Spinal cord (tissue), 10 donors: ENCODE results near the gene POU4F2. TPM values are rescaled to one million over a fixed set of nuclear protein-coding genes. Genes with fewer than 3 reads are reported as not detected.

Experiments
- DNase-seq, 6 donors: peaks; one replicate each; pipeline versions ENCODE4 v3.0.0 to v3.0.0-alpha.2; 2013 to 2015; ENCODE audit warnings: low spot score in 6 of 6, low read depth in 4 of 6
- H3K27ac ChIP-seq: one replicate; pipeline ENCODE4 v1.5.1; 2013; ENCODE audit warnings: low read depth, low read length, control low read depth
- H3K27me3 ChIP-seq: one replicate; pipeline ENCODE4 v1.6.1; 2013; ENCODE audit warnings: low read length; ENCODE audit not compliant: control insufficient read depth, insufficient read depth
- H3K36me3 ChIP-seq: one replicate; pipeline ENCODE4 v1.6.1; 2013; ENCODE audit warnings: low read length; ENCODE audit not compliant: control insufficient read depth, insufficient read depth
- H3K4me1 ChIP-seq: one replicate; pipeline ENCODE4 v1.6.1; 2013; ENCODE audit warnings: low read length; ENCODE audit not compliant: control insufficient read depth, insufficient read depth
- H3K4me3 ChIP-seq: one replicate; pipeline ENCODE4 v1.5.1; 2013; ENCODE audit warnings: low read depth, low read length, control low read depth
- H3K9me3 ChIP-seq: one replicate; pipeline ENCODE4 v1.6.1; 2013; ENCODE audit warnings: low read length; ENCODE audit not compliant: control insufficient read depth, insufficient read depth
- WGBS: methylation state at CpG from one replicate; pipeline ENCODE4 v1.1.5; 2013; ENCODE audit warnings: missing lambda C conversion rate; ENCODE audit not compliant: insufficient coverage; 5-methylcytosine and 5-hydroxymethylcytosine counted together
- long read RNA-seq, 4 donors: transcript quantifications; one replicate each; lab custom pipeline, GENCODE V29; 2026
- polyA plus RNA-seq, 2 donors: library from polyadenylated mRNA; unstranded; fragments of 120-200 nt; gene quantifications; one replicate each; pipeline ENCODE4 v1.2.1, GENCODE V29; 2013; ENCODE audit not compliant: insufficient read length in 2 of 2
- total RNA-seq, 2 donors: library from RNA; depleted of rRNA in 1 of 2; stranded (reverse); fragments of 120-200 nt in 1 of 2; fragments of >200 nt in 1 of 2; gene quantifications; one replicate each; pipeline versions ENCODE4 v1.2.3 to v1.2.4, GENCODE V29; 2013 to 2014
- donor health status: healthy.

Gene POU4F2, protein sequence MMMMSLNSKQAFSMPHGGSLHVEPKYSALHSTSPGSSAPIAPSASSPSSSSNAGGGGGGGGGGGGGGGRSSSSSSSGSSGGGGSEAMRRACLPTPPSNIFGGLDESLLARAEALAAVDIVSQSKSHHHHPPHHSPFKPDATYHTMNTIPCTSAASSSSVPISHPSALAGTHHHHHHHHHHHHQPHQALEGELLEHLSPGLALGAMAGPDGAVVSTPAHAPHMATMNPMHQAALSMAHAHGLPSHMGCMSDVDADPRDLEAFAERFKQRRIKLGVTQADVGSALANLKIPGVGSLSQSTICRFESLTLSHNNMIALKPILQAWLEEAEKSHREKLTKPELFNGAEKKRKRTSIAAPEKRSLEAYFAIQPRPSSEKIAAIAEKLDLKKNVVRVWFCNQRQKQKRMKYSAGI
- total RNA-seq = 1 to 10 TPM in 1 of 2 donors, under 1 TPM in 1; 0.72 to 2.5 TPM
- 1 to 10 TPM; 1.4 to 2.1 TPM for polyA plus RNA-seq
- long read RNA-seq, donor 1 = 0 reads
- long read RNA-seq, donor 2 = 0 reads
- long read RNA-seq, donor 3 = 0 reads
- long read RNA-seq, donor 4 = 0 reads

DNA sequence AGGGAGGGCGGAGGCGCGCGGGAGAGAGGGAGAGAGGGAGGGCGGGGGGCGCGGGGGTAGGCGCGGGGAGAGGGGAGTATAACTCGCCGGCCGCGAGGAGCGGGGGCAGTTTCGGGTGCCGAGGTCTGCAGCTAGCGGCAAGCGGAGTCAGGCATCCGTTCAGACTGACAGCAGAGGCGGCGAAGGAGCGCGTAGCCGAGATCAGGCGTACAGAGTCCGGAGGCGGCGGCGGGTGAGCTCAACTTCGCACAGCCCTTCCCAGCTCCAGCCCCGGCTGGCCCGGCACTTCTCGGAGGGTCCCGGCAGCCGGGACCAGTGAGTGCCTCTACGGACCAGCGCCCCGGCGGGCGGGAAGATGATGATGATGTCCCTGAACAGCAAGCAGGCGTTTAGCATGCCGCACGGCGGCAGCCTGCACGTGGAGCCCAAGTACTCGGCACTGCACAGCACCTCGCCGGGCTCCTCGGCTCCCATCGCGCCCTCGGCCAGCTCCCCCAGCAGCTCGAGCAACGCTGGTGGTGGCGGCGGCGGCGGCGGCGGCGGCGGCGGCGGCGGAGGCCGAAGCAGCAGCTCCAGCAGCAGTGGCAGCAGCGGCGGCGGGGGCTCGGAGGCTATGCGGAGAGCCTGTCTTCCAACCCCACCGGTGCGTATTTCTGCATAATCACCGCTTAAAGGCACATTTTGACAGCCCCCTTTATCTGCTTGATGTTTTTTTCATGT, at the start of gene POU4F2:
POU4F2 (plus strand) TSS at position 108 of the 720 bp plus-strand sequence; CDS start at position 356, 248 bp downstream.
- peak within 1 kb of the TSS; percentile 37 for H3K4me3 ChIP-seq
- under 1% methylated on average over 65 of the region's 74 CpGs for WGBS

DNA sequence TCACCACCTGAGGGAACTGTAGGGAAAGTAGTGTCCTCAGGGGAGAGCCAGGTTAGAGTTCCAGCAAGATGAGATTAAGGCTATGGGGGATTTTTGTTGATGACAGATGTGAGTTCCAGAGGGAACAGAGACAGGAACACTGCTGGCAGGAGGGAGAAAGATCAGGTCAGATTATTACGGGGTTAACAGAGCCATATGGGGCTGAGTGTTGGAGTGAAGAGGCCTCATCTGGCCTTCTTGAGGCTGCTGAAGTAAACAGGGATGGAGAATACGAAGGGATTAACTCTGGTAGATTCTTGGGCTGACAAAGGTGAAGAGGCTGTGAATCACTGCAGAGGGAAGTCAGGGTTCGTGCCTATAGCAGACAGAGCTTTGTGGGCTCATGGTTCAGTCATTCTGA, 47.9 kb upstream of the POU4F2 start:
- no peaks in the 10 kb centered on the region for H3K4me1 ChIP-seq
- H3K27me3 ChIP-seq = no peaks in the 10 kb centered on the region
- H3K27ac ChIP-seq = no peak overlapping the region
- no peaks in the 10 kb centered on the region for H3K9me3 ChIP-seq
- no peak overlapping the region for H3K4me3 ChIP-seq
- no peak for DNase-seq
- no peaks in the 10 kb centered on the region for H3K36me3 ChIP-seq
- WGBS = 80% methylated on average over 3 of the region's 3 CpGs

More for the DNA sequence above, at the start of gene POU4F2:
- Histone ChIP-seq H3K36me3 (no peaks in the 10 kb centered on the region), H3K27me3 (peaks cover 97% of the 10 kb centered on the region), H3K9me3 (no peaks in the 10 kb centered on the region), H3K27ac (no peak within 1 kb of the TSS), H3K4me1 (peaks cover 39% of the 10 kb centered on the region)
- peak in 2 of 6 donors; percentile 74 to 76 for DNase-seq

DNA sequence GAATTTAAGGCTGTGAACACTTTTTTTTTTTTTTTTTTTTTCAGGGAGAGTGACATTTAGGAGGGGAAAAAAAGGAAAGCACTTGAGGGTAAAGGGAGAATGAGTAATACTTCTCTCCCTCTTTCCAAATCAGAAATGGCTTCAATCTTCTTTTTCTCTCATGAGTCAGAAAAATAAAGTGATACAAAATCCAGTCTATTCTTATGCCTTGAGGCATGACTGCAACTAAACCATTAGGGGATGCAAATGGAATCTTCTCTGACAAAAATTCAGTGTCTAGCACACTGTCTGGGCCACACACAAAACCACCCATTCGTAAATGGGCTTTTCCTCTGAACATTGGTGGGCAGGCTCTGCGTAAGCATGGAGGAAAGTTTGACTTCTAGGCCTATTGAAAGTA, 46.7 kb upstream of the POU4F2 start:
- no peak for DNase-seq
- Histone ChIP-seq H3K36me3 (no peaks in the 10 kb centered on the region), H3K4me3 (no peak overlapping the region), H3K27me3 (no peaks in the 10 kb centered on the region), H3K9me3 (no peaks in the 10 kb centered on the region), H3K4me1 (no peaks in the 10 kb centered on the region), H3K27ac (no peak overlapping the region)
- WGBS = no CpG with 5 or more reads among the region's 2 CpGs

DNA sequence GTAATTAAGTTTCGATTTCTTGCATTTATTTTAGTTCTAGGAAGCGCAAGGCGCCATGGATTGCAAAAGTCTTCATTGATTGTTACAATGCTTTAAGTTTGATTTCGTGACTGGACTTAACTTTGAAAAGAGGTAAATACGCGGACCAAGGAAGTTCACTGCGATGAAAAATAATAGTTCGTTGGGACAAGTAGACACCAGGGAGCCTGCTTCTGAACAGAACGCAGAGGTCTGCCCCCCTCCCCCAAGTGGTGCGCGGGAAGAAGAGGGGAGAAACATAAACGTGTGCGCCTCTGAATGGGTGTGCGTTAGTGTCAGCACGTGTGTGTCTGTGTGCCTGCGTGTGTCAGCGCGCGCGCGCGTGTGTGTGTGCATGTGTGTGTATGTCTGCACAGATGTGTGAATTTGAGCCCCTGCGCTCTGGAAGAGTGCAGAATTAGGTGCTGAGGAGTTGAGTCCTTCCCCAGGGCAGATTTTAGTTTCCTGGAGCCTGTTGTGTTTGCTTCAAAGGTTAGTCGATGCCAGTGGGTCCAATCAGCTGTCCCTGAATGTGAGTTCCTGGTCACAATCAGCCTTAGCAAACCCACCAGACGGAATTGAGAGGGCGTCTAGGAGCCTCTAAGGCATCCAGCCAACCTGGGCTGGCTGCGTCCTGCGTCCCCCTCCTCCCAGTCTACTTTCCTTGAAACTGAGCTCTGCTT, 5.8 kb upstream of the POU4F2 start:
- 5% methylated on average over 22 of the region's 28 CpGs for WGBS
- Histone ChIP-seq H3K36me3 (no peaks in the 10 kb centered on the region), H3K4me1 (peaks cover 8% of the 10 kb centered on the region), H3K27ac (no peak overlapping the region), H3K27me3 (peaks cover 76% of the 10 kb centered on the region), H3K9me3 (no peaks in the 10 kb centered on the region), H3K4me3 (no peak overlapping the region)
- DNase-seq = peak in 2 of 6 donors; percentile 8 to 17

DNA sequence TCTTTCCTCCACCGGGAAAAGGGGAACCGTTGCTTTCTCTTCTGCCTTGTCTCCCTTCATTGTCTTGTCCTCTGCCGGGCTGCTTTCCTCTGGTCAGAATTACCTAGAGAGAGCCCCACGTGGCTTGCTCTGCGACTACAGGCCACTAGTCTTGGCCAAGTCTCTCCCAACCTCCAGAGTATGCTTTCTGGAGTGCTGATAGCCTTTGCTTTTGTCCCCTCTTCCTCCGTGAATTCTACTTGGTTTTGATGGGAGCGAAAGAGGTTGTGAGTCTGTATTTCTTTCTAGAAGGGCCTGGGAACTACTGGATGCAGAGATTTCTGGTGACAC, 5.3 kb upstream of the POU4F2 start:
- Histone ChIP-seq H3K36me3 (no peaks in the 10 kb centered on the region), H3K4me3 (no peak overlapping the region), H3K27me3 (peaks cover 81% of the 10 kb centered on the region), H3K4me1 (peaks cover 13% of the 10 kb centered on the region), H3K9me3 (no peaks in the 10 kb centered on the region), H3K27ac (no peak overlapping the region)
- DNase-seq = peak in 1 of 6 donors; percentile 10
- WGBS = 4% methylated on average over 6 of the region's 7 CpGs

DNA sequence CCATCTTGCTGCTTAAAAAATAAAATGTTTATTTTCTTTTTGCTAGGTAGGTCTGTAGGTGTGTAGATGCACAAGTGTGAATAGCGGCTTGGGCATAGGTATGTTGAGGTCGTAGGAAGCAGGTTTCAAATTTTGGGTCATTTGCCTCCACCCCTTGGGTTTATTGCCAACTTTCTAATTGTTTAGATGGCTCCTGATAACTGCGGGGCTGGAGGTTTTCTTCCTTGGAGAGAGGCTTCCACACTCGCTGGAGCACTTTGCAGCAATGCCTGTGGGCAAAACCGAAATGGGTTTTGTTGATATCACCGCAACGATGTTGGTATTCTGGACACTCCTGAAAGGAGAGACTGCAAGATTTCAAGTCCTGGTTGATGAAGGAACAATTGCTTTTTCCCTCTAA, 3.9 kb upstream of the POU4F2 start:
- Histone ChIP-seq H3K9me3 (no peaks in the 10 kb centered on the region), H3K27ac (no peak overlapping the region), H3K36me3 (no peaks in the 10 kb centered on the region), H3K4me3 (no peak overlapping the region), H3K27me3 (peaks cover 94% of the 10 kb centered on the region), H3K4me1 (peaks cover 27% of the 10 kb centered on the region)
- peak in 1 of 6 donors; percentile 22 for DNase-seq
- 4% methylated on average over 4 of the region's 7 CpGs for WGBS

DNA sequence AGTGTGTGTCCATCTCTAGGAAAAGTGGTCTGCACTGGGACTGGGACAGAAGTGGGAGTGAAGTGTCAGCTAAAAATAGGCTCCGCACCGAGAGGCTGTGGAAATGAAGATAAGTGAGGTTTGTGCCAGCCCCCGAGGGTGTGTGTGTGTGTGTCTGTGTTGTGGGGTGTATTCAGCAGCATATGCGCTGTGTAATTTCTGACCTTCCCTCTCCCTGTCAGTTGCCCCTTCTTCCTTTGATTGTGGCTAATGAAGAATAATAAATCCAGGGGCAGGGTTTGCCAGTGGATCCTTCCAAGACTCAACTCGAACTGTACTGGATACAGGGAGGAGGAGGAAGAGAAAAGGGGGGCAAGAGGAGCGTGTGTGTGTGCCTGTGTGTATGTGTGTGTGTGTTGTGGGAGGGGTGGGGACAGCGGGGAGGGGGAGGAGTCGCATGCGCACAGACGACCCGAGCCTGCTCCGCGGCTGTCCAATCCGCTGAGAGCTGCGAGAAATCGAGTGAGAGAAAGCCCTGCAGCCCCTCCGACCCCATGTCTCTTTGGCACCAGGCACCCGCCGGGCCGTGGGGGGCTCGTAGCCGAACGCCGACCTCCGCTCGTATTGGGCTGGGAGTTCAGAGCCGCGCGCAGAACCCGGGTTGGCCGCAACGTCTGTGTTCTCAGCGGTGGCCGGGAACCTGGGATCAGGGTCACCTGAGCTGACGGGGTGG, 916 bp upstream of the POU4F2 start:
- Histone ChIP-seq H3K27me3 (peaks cover 97% of the 10 kb centered on the region), H3K27ac (no peak overlapping the region), H3K4me3 (peak overlapping the region; percentile 20), H3K9me3 (no peaks in the 10 kb centered on the region), H3K4me1 (peaks cover 39% of the 10 kb centered on the region), H3K36me3 (no peaks in the 10 kb centered on the region)
- under 1% methylated on average over 30 of the region's 35 CpGs for WGBS
- peak in 2 of 6 donors; percentile 22 to 73 for DNase-seq

DNA sequence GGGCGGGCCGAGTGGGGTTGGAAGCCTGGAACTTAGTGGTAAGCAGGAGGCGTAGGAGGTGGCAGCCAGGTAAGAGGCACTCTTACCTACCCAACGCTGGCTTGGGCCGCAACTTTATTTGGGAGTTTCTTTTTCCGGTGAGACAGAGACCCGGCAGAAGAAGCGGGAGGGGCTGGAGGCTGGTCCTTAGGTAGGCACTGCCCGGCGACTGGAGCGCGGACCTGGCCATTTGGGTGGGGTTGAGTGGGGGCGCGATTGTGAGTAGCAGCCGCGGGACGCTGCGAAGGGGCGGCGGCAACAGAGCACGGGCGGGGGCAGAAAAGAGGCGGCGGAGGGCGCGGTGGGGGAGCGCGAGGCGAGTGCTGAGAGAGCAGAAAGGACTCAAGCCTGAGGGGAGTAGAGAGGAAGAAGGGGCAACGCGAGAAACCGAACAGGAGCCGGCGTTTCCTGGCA, 334 bp upstream of the POU4F2 start:
- Histone ChIP-seq H3K27ac (no peak overlapping the region), H3K27me3 (peaks cover 97% of the 10 kb centered on the region), H3K4me3 (peak overlapping the region; percentile 20), H3K9me3 (no peaks in the 10 kb centered on the region), H3K4me1 (peaks cover 39% of the 10 kb centered on the region), H3K36me3 (no peaks in the 10 kb centered on the region)
- DNase-seq = no peak
- under 1% methylated on average over 32 of the region's 34 CpGs for WGBS

DNA sequence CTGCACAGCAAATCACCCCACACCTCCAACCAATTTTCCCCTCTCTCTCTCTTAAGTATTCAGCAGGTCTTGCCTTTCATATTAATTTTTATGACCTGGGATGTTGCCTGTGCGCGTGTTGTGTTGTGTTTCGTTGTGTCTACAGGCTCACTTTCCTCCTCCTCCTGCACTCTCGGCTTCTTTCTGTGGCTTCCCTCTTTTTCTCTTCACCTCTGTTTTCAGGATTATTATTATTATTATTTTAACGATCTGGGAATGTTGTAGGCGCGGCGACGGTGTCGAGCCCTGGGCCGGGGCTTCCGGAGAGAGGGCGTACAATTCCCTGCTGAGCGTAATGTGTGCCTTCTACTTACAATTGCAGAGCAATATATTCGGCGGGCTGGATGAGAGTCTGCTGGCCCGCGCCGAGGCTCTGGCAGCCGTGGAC, 826 bp downstream of the POU4F2 start:
- peaks cover 39% of the 10 kb centered on the region for H3K4me1 ChIP-seq
- H3K36me3 ChIP-seq = no peaks in the 10 kb centered on the region
- DNase-seq = no peak
- WGBS = 0% methylated on average over 15 of the region's 20 CpGs
- no peaks in the 10 kb centered on the region for H3K9me3 ChIP-seq
- H3K27me3 ChIP-seq = peaks cover 97% of the 10 kb centered on the region
- H3K4me3 ChIP-seq = no peak overlapping the region
- H3K27ac ChIP-seq = no peak overlapping the region
